Measurements from ENCODE around the gene TEC.
A peak's percentile ranks its signal among the peaks of the same experiment; 100 is the strongest.
"Not testable (repeated sequence)": the region's sequence is repeated elsewhere in the genome, so short reads cannot be mapped to it uniquely, and the experiment has no call there.

The TEC gene

GRCh38 chr4:48268956-48269860 lies at the start of gene TEC:
TSS of gene TEC (minus strand) at chr4:48269838. CDS start at chr4:48228614, 41,224 bp downstream.
- DNase-seq = peak in 4 of 56 donors; percentile 5 to 38 (median 8)

DNA sequence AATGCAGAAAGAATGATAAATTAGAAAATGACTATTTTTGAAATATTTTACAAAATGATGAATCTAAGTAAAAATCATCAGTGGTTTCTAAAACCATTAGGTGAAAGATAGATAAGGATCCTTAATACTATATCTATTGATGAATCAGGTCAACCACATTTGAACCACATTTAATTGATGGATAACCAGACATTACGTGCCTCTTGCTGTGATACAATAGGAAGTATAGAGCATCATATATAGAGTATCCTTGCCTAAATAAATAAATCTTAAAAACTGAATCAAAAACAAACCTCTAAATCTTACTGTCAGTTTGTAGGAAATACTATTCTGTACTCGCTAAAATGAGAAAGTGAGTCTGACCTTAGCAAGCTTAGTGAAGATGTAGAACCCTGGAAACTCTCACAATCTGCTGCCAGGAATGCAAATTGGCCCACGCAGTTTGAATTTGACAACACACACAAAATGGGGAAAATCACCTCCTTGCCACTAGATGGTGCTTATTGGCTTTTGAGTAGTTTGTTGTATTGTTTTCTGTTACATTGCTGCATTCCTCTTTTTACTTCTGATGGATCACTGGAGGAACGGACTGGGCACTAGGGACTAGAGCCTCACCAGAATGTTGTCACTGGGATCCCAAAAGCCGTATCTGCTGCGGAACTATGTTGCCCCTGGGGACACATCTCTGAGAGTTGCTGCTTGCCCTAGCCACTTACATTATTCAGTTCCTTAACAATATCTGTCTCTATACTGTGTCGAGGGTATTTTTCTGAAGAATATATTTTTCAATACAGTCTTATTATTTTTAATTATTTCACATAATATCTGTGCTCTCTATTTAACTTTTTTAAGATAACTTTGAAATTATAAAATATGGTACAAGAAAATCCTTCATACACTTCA lies 46.3 kb upstream of the TEC start:
- DNase-seq = peak in 2 of 56 donors; percentile 0 to 1

GRCh38 chr4:48314746-48315145 lies 45.1 kb upstream of the TEC start:
- DNase-seq = not testable (repeated sequence)

- DNase-seq = no peak
These were observed 42.3 kb upstream of the TEC start for GRCh38 chr4:48311896-48312295.

DNA sequence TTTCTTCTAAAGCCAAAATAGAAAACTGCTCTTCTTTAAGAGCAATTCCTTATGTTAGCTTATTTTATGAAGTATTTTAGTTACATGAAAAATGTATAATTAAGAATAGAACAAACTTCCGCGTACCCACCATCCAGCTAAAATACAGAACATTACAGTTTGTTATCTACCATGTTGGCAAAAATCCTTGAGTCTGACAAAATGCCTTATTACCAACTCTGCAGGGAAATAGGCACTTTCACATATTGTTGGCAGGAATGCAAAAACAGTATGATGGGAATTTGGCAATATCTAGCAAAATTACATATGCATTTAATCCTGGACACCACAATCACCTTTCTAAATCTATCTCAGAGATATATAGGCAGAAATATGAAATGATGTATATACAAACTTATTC lies 39.3 kb upstream of the TEC start:
- DNase-seq = no peak

- no peak for DNase-seq
These were observed 37.9 kb upstream of the TEC start for GRCh38 chr4:48307528-48307927.

- DNase-seq = no peak
These were observed 35.9 kb upstream of the TEC start for GRCh38 chr4:48305508-48305907.

- no peak for DNase-seq
These were observed 30.4 kb upstream of the TEC start for GRCh38 chr4:48300004-48300403.

GRCh38 chr4:48299560-48299959 lies 29.9 kb upstream of the TEC start:
- no peak for DNase-seq

- peak in 1 of 56 donors; percentile 21 for DNase-seq
These were observed 27.7 kb upstream of the TEC start for GRCh38 chr4:48297256-48297846.

DNA sequence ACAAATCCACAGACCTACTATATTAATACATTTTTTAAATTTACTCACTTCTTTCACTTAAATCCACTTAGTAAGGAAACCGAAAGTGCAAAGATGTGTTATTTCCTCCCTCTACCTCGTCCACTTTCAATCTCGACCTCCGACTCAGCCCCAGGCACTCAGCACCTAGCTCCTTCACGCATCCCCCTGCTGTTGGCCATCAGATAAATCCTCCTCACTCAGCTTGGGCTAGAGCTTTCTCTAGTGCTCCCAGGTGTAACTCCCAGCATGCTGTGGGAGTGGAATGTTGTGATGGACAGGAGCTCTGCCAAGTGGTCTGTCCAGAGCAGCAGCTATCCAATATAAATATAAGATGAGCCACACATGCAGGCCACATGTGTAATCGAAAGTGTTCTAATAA lies 26.7 kb upstream of the TEC start:
- no peak for DNase-seq

DNA sequence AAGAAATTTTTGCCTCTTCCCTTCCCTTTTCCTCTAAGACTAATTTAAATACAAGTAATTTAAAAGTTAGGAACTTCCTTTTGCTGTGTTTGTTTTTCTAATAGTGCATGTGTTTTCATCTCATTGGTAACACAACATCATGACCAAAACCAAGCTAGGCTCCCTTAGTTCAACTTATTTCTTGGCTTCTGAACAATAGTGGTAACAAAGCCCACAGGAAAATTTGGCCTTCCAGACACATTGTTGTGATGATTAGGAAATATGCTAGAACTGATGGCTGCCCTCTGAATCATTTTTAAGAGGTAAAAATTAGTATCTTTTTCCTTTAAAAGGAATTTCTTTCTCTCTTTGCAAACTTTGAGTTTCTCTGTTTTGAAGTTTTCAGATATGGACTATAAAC lies 25.5 kb upstream of the TEC start:
- no peak for DNase-seq

DNA sequence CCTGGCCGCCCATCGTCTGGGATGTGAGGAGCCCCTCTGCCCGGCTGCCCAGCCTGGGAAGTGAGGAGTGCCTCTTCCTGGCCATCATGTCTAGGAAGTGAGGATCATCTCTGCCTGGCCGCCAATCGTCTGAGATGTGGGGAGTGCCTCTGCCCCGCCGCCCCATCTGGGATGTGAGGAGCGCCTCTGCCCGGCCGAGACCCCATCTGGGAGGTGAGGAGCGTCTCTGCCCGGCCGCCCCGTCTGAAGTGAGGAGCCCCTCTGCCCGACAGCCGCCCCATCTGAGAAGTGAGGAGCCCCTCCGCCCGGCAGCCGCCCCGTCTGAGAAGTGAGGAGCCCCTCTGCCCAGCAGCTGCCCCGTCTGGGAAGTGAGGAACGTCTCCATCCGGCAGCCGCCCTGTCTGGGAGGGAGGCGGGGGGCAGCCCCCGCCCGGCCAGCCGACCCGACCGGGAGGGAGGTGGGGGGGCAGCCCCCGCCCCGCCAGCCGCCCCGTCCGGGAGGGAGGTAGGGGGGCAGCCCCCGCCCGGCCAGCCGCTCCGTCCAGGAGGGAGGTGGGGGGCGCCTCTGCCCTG lies 22.7 kb upstream of the TEC start:
- not testable (repeated sequence) for DNase-seq

DNA sequence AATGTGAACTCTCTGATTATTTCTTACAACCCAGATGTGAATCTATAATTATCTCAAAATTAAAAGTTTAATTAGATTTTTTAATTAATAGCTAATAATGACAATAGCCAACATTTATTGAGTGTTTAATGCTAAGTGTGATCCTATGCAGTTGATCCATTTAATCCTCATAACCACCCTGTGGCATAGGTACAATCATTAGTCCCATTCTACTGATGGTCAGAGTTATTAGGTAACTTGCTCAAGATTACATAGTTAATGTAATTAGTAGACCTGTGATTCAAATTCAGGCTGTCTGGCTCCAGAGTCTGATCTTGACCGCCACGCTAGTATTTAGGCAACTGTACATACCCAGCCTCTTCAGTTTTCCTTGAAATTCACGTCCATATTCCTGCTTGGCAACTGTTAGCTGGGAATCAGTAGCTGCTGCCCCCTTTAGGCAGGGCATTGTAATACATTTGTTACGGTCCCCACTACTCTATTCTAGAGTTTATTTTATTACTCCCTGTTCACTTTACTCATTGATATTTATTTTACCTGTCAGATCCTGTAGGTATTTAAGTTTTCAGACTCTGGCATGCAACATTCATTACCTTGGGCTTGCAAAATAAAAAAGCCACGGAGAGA lies 20.6 kb upstream of the TEC start:
- DNase-seq = no peak

GRCh38 chr4:48286060-48286459 lies 16.4 kb upstream of the TEC start:
- DNase-seq = not testable (repeated sequence)

DNA sequence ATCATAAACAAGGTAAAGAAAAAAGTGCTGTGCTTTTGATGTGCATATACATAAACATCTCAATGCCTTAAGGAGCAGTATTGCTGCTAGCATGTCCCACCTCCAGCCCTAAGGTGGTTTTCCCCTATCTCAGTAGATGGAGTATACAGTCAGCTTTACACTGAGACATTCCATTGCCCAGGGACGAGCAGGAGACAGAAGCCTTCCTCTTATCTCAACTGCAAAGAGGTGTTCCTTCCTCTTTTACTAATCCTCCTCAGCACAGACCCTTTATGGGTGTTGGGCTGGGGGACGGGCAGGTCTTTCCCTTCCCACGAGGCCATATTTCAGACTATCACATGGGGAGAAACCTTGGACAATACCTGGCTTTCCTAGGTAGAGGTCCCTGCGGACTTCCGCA lies 16.0 kb upstream of the TEC start:
- DNase-seq = not testable (repeated sequence)

DNA sequence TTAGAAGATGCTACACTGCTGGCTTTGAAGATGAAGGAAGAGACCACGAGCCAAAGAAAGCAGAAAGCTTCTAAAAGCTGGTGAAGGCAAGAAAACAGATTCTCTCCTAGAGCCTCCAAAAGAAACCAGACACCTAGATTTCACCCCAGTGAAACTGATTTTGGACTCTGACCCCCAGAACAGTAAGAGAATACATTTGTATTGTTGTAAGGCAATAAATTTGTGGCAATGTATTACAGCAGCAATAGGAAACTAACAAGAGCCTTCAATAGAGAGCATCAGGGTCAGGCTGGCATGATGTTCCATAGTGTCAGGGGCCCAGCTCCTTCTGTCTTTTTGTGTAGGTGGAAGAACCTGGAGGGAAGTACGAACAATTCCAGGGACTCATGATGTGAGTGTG lies 6.0 kb upstream of the TEC start:
- DNase-seq = no peak

DNA sequence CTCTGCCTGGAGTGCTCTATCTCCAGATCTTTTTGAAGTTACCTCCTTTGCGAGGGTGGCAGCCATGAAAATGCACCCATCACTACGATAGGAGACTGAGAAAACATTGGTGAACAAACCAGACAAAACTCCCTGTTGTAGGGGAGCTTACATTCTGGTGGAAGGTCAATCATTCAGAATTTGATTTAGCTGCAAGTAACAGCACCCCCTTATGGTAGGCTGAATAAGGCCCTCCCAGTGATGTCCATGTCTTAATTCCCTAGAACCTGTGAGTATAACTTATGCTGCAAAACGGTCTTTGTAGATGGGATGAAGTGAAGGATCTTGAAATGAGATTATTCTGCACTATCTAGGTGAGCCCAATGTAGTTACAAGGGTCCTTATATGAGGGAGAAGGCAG lies 5.6 kb upstream of the TEC start:
- no peak for DNase-seq

- no peak for DNase-seq
These were observed 2.0 kb upstream of the TEC start for GRCh38 chr4:48271626-48272025.

- DNase-seq = no peak
These were observed 1.4 kb upstream of the TEC start for GRCh38 chr4:48270951-48271473.

GRCh38 chr4:48270523-48270897 lies 872 bp upstream of the TEC start:
- no peak for DNase-seq

Measured in amygdala (tissue), 56 donors.